Muscle layer of duodenum (tissue), 2 donors: ENCODE measurements around the gene PIN1.

Source experiments
- H3K27ac ChIP-seq: one replicate; pipeline ENCODE4 v1.7.0; 2013; ENCODE audit warnings: mild to moderate bottlenecking, low read length
- H3K27me3 ChIP-seq: one replicate; pipeline ENCODE4 v1.7.0; 2013; ENCODE audit warnings: low read depth, mild to moderate bottlenecking, control low read depth, low read length
- H3K36me3 ChIP-seq, 2 donors: one replicate each; pipeline ENCODE4 v1.7.0; 2013; ENCODE audit warnings: low read length in 2 of 2, control low read depth in 1 of 2, mild to moderate bottlenecking in 1 of 2; ENCODE audit not compliant: insufficient read depth in 2 of 2, control insufficient read depth in 1 of 2
- H3K4me1 ChIP-seq, 2 donors: one replicate each; pipeline ENCODE4 v1.7.0; 2013; ENCODE audit warnings: low read length in 2 of 2, mild to moderate bottlenecking in 2 of 2, control low read depth in 1 of 2, moderate library complexity in 1 of 2; ENCODE audit not compliant: insufficient read depth in 2 of 2, control insufficient read depth in 1 of 2
- H3K4me3 ChIP-seq, 2 donors: one replicate each; pipeline ENCODE4 v1.7.0; 2013; ENCODE audit warnings: low read length in 2 of 2, low read depth in 1 of 2, mild to moderate bottlenecking in 1 of 2
- H3K9me3 ChIP-seq, 2 donors: one replicate each; pipeline ENCODE4 v1.7.0; 2013; ENCODE audit warnings: low read length in 2 of 2, control low read depth in 1 of 2, mild to moderate bottlenecking in 1 of 2; ENCODE audit not compliant: control insufficient read depth in 1 of 2
- donor health status: healthy.

PIN1 gene

GRCh38 chr19:9793071-9793591, 42.0 kb upstream of the PIN1 start:
- Histone ChIP-seq H3K27me3 (no peaks in the 10 kb centered on the region), H3K27ac (peak overlapping the region; percentile 67), H3K4me3 (peak overlapping the region; percentile 68 to 77), H3K4me1 (peaks cover 0 to 3% of the 10 kb centered on the region in 2 donors), H3K9me3 (no peaks in the 10 kb centered on the region), H3K36me3 (no peaks in the 10 kb centered on the region)

- no peaks in the 10 kb centered on the region for H3K27me3 ChIP-seq
- H3K27ac ChIP-seq, result no peak overlapping the region
- H3K36me3 ChIP-seq, result no peaks in the 10 kb centered on the region
- H3K9me3 ChIP-seq, result no peaks in the 10 kb centered on the region
- H3K4me1 ChIP-seq, result no peaks in the 10 kb centered on the region
- H3K4me3 ChIP-seq, result no peak overlapping the region
Observed at GRCh38 chr19:9796113-9796773, 38.9 kb upstream of the PIN1 start.

GRCh38 chr19:9797871-9798270, 37.2 kb upstream of the PIN1 start:
- Histone ChIP-seq H3K27ac (no peak overlapping the region), H3K4me1 (no peaks in the 10 kb centered on the region), H3K4me3 (no peak overlapping the region), H3K36me3 (no peaks in the 10 kb centered on the region), H3K9me3 (no peaks in the 10 kb centered on the region), H3K27me3 (no peaks in the 10 kb centered on the region)

DNA sequence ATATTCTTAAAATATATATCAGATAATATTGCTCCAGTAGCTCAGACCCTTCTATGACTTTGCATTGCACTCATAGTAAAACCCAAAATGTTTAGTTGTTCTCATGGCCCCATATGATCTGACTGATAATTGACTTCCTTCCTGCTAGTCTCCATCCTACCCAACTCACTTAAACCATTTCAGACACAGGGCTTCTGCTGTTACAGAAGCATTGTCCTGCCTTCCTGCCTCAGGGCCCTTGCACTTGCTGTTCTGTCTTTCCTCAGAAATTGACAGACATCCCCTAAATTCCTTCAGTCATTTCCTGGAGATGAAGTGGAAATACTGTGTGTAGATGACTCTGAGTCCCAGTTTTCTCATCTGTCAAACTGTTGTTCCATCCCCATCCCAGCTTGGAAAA, 36.0 kb upstream of the PIN1 start:
- Histone ChIP-seq H3K9me3 (no peaks in the 10 kb centered on the region), H3K4me1 (no peaks in the 10 kb centered on the region), H3K27ac (no peak overlapping the region), H3K4me3 (no peak overlapping the region), H3K36me3 (no peaks in the 10 kb centered on the region), H3K27me3 (no peaks in the 10 kb centered on the region)

DNA sequence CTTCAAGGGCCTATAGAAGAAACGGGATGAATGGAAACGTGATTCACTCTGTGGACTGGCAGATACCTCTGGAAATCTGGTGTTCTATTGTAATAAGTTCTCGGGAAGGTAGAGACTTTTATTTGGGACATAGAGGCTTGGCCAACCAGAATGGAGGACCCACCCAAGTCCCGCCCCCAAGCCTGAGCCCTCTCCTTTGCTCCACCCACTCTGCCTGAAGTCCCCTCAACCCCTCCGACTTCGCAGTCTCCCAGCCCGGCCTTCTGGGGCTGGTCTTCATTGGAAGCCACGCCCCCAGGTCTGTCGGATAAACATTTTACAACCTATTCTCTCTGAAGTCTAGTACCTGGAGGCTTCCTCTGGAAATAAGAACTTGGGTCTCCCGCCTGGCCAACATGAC, 33.1 kb upstream of the PIN1 start:
- H3K36me3 ChIP-seq, result peaks cover 4% of the 10 kb centered on the region in 2 donors
- H3K27me3 ChIP-seq, result no peaks in the 10 kb centered on the region
- no peak overlapping the region for H3K4me3 ChIP-seq
- H3K4me1 ChIP-seq, result no peaks in the 10 kb centered on the region
- no peak overlapping the region for H3K27ac ChIP-seq
- H3K9me3 ChIP-seq, result no peaks in the 10 kb centered on the region

DNA sequence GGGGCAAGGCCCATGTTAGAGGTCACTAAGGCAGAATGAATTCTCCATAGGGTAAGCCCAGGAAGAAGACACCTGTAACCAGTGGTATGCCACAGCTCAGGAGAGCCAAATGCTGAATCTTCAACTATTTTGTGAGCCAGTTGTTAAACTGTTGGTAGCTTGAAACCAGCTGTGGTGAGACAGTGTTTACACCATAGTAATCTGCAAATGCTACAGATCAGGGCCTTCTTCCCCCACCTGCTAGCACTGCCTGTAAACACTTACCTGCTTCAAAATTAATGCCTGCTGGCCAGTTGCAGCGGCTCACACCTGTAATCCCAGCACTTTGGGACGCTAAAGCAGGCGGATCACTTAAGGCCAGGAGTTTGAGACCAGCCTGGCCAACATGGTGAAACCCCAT, 28.3 kb upstream of the PIN1 start:
- H3K9me3 ChIP-seq, result no peaks in the 10 kb centered on the region
- no peak overlapping the region for H3K27ac ChIP-seq
- peaks cover 14 to 35% of the 10 kb centered on the region in 2 donors for H3K36me3 ChIP-seq
- no peaks in the 10 kb centered on the region for H3K27me3 ChIP-seq
- no peaks in the 10 kb centered on the region for H3K4me1 ChIP-seq
- H3K4me3 ChIP-seq, result no peak overlapping the region

DNA sequence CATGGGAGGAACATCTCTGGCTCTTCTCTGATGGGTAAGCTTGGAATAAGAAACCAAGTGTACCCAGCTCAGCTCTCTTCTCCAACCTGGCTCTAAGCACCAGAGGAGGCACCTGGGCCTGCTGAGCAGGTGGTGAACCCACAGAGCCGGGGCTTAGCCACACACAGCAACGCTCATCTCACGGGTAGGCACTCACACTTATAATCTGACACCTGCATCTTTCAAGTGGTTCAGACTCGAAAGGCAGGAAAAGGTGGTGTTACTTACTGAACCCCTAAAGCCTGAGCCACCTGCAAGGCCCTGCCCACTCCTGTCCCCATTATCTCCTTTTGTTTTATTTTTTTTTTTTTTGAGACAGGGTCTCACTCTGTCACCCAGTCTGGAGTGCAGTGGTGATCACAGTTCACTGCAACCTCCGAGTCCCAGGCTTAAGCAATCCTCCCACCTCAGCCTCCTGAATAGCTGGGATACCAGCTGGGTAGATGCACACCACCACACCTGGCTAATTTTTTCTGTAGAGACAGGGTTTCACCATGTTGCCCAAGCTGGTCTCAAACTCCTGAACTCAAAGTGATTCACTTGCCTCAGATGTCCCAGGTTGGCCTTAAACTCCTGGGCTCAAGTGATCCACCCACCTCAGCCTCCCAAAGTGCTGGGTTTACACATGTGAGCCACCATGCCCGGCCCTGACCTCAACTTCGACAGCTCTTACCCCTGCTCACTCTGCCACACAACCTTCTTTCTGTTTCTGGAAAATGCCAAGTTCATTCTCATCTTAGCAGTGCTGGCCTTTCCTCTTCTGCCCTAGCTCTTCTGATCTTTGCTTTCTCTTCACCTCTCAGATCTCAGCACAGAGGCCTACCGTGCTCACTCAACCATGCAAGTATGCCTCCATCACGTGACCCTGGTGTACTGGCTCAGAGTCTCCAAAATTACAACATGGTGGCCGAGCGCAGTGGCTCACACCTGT, 26.0 kb upstream of the PIN1 start:
- H3K27me3 ChIP-seq, result no peaks in the 10 kb centered on the region
- no peak overlapping the region for H3K4me3 ChIP-seq
- H3K36me3 ChIP-seq, result peaks cover 14 to 36% of the 10 kb centered on the region in 2 donors
- no peak overlapping the region for H3K27ac ChIP-seq
- no peaks in the 10 kb centered on the region for H3K9me3 ChIP-seq
- no peaks in the 10 kb centered on the region for H3K4me1 ChIP-seq

DNA sequence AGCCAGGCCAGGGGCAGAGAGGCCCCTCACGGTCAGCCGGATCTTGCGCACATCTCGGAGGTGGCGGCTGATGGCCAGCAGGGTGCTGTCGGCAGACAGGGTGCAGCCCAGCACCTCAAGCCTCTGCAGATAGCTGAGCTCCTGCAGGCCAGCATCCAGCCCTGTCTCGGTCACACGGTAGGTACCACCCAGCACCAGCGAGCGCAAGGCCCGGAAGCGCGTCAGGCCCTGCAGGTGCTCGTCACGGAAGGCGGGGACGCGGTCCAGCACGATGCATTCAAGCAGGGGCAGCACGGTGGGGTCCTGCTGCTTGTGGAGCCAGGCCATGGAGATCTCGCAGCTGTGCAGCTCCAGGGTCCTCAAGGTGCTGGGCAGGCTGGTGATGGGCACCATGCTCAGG, 24.0 kb upstream of the PIN1 start:
- Histone ChIP-seq H3K9me3 (no peaks in the 10 kb centered on the region), H3K36me3 (peaks cover 14 to 39% of the 10 kb centered on the region in 2 donors), H3K27ac (no peak overlapping the region), H3K4me3 (no peak overlapping the region), H3K27me3 (no peaks in the 10 kb centered on the region), H3K4me1 (no peaks in the 10 kb centered on the region)

- no peaks in the 10 kb centered on the region for H3K27me3 ChIP-seq
- no peaks in the 10 kb centered on the region for H3K9me3 ChIP-seq
- peak overlapping the region; percentile 88 for H3K27ac ChIP-seq
- H3K4me1 ChIP-seq, result peaks cover 0 to 22% of the 10 kb centered on the region in 2 donors
- peaks cover 0 to 11% of the 10 kb centered on the region in 2 donors for H3K36me3 ChIP-seq
- peak overlapping the region; percentile 86 to 91 for H3K4me3 ChIP-seq
Observed at GRCh38 chr19:9818175-9818733, 16.9 kb upstream of the PIN1 start.

GRCh38 chr19:9818734-9819595, 16.2 kb upstream of the PIN1 start, which contains the start of gene FBXL12:
Gene FBXL12 (minus strand): TSS chr19:9819079. CDS start chr19:9818813, 266 bp downstream.
- Histone ChIP-seq H3K9me3 (no peaks in the 10 kb centered on the region), H3K4me3 (peak within 1 kb of the TSS; percentile 86 to 91), H3K27ac (peak within 1 kb of the TSS; percentile 88), H3K4me1 (peaks cover 0 to 22% of the 10 kb centered on the region in 2 donors), H3K36me3 (peaks cover 0 to 11% of the 10 kb centered on the region in 2 donors), H3K27me3 (no peaks in the 10 kb centered on the region)
